SU-DHL-6 (cell line): ENCODE results near the gene PNMA8C.
"Not testable (repeated sequence)": the region's sequence is repeated elsewhere in the genome, so short reads cannot be mapped to it uniquely, and the experiment has no call there.

Experiments used
- H2AFZ ChIP-seq: fragments of 200-600 bp; sonication (generic); 2 replicates; pipeline ENCODE4 v1.6.1; 2014; ENCODE audit warnings: low read depth, mild to moderate bottlenecking, moderate library complexity, mixed read lengths, antibody characterized with exemption, low read length; ENCODE audit not compliant: severe bottlenecking
- H3F3A ChIP-seq: fragments of 200-600 bp; shearing (Covaris generic); 2 replicates; pipeline ENCODE4 v1.6.0; 2016; ENCODE audit warnings: antibody characterized with exemption, mild to moderate bottlenecking; ENCODE audit not compliant: insufficient read depth
- H3K27ac ChIP-seq: fragments of 200-600 bp; sonication (generic); 2 replicates; pipeline ENCODE4 v1.5.1; 2016; ENCODE audit warnings: low read depth, mild to moderate bottlenecking, low read length, moderate library complexity, mixed read lengths
- H3K27me3 ChIP-seq: fragments of 200-600 bp; sonication (generic), shearing (Covaris generic); 2 replicates; pipeline ENCODE4 v1.6.0; 2014; ENCODE audit warnings: mild to moderate bottlenecking, low read length
- H3K36me3 ChIP-seq: fragments of 200-600 bp; sonication (generic); 2 replicates; pipeline ENCODE4 v1.6.1; 2014; ENCODE audit warnings: mild to moderate bottlenecking, low read length, mixed read lengths
- H3K4me2 ChIP-seq: fragments of 300-600, 200-600 bp; shearing (Covaris generic), sonication (generic); 2 replicates; pipeline ENCODE4 v1.6.0; 2014; ENCODE audit warnings: low read length, low read depth, mild to moderate bottlenecking; ENCODE audit not compliant: poor library complexity, severe bottlenecking
- H3K4me3 ChIP-seq: fragments of 200-600 bp; sonication (generic); 2 replicates; pipeline ENCODE4 v1.5.1; 2014; ENCODE audit warnings: antibody characterized with exemption, low read length, mild to moderate bottlenecking, mixed read lengths; ENCODE audit not compliant: insufficient read depth, poor library complexity, severe bottlenecking
- H3K79me2 ChIP-seq: fragments of 200-600 bp; sonication (generic); 2 replicates; pipeline ENCODE4 v1.6.1; 2014; ENCODE audit warnings: mild to moderate bottlenecking, low read length, moderate library complexity; ENCODE audit not compliant: insufficient read depth
- H3K9ac ChIP-seq: fragments of 200-600 bp; sonication (generic); 2 replicates; pipeline ENCODE4 v1.7.0; 2014; ENCODE audit warnings: mild to moderate bottlenecking, low read length
- H3K9me2 ChIP-seq: fragments of 200-600 bp; sonication (generic); replicated peaks from 2 replicates; pipeline ENCODE4 v1.6.1; 2014; ENCODE audit warnings: low read length; ENCODE audit not compliant: insufficient read depth
- H3K9me3 ChIP-seq: fragments of 200-600 bp; sonication (generic); 2 replicates; pipeline ENCODE4 v1.6.1; 2014; ENCODE audit warnings: low read length, mixed read lengths; ENCODE audit not compliant: insufficient read depth
- H4K20me1 ChIP-seq: fragments of 200-600 bp; sonication (generic); 2 replicates; pipeline ENCODE4 v1.6.1; 2014; ENCODE audit warnings: low read depth, mild to moderate bottlenecking, antibody characterized with exemption, low read length, moderate library complexity, mixed read lengths
- CTCF ChIP-seq: fragments of 200-600 bp; sonication (generic); IDR thresholded peaks from one replicate; pipeline ENCODE4 v1.5.1; 2017; ENCODE audit warnings: antibody characterized with exemption, mild to moderate bottlenecking, low read length, moderate library complexity; ENCODE audit not compliant: insufficient read depth, poor library complexity, severe bottlenecking
- EZH2phosphoT487 ChIP-seq: fragments of 200-600 bp; sonication (generic), shearing (Covaris generic); conservative IDR thresholded peaks from 2 replicates; pipeline ENCODE4 v1.6.1; 2018; ENCODE audit warnings: mild to moderate bottlenecking, antibody characterized with exemption, low read length, moderate library complexity, mixed read lengths

Gene PNMA8C

GRCh38 chr19:46422344-46422743, 6.4 kb downstream of the PNMA8C start:
- Histone ChIP-seq H3K4me3 (no peak overlapping the region), H3K9me3 (no peaks in the 10 kb centered on the region)
- TF ChIP-seq CTCF (no peak), EZH2phosphoT487 (no peak)

GRCh38 chr19:46420056-46420455, 8.7 kb downstream of the PNMA8C start:
- no peak overlapping the region for H3K4me3 ChIP-seq
- no peak overlapping the region for H2AFZ ChIP-seq
- no peak overlapping the region for H3K4me2 ChIP-seq
- no peaks in the 10 kb centered on the region for H3K9me2 ChIP-seq
- H3K79me2 ChIP-seq = no peaks in the 10 kb centered on the region
- no peak for TF ChIP-seq CTCF
- TF ChIP-seq EZH2phosphoT487 = no peak
- H3K27ac ChIP-seq = no peak overlapping the region
- no peaks in the 10 kb centered on the region for H3F3A ChIP-seq
- no peaks in the 10 kb centered on the region for H3K27me3 ChIP-seq
- no peaks in the 10 kb centered on the region for H4K20me1 ChIP-seq
- H3K9me3 ChIP-seq = no peaks in the 10 kb centered on the region
- no peak overlapping the region for H3K9ac ChIP-seq
- H3K36me3 ChIP-seq = no peaks in the 10 kb centered on the region

More at GRCh38 chr19:46422344-46422743, 6.4 kb downstream of the PNMA8C start:
- no peaks in the 10 kb centered on the region for H3K9me2 ChIP-seq
- 0 out of 2 replicates have a peak, but pooled peaks cover 5% of the 10 kb centered on the region for H3F3A ChIP-seq
- H3K36me3 ChIP-seq = no peaks in the 10 kb centered on the region
- no peak overlapping the region for H3K9ac ChIP-seq
- no peak overlapping the region for H3K4me2 ChIP-seq
- H2AFZ ChIP-seq = no peak overlapping the region
- no peaks in the 10 kb centered on the region for H3K79me2 ChIP-seq
- H4K20me1 ChIP-seq = no peaks in the 10 kb centered on the region
- no peaks in the 10 kb centered on the region for H3K27me3 ChIP-seq
- no peak overlapping the region for H3K27ac ChIP-seq

GRCh38 chr19:46415804-46416709, 12.7 kb downstream of the PNMA8C start:
- H4K20me1 ChIP-seq, H3K27me3 ChIP-seq, H3K36me3 ChIP-seq, H3K79me2 ChIP-seq, H3K27ac ChIP-seq, H3K9me3 ChIP-seq, H3F3A ChIP-seq, H2AFZ ChIP-seq, H3K9me2 ChIP-seq, H3K4me3 ChIP-seq, H3K9ac ChIP-seq, H3K4me2 ChIP-seq: not testable (repeated sequence)

GRCh38 chr19:46414899-46415298, 13.8 kb downstream of the PNMA8C start:
- not testable (repeated sequence) for H3K9me3 ChIP-seq, H3K79me2 ChIP-seq, H2AFZ ChIP-seq, H3K4me2 ChIP-seq, H3K9ac ChIP-seq, H3F3A ChIP-seq, H3K36me3 ChIP-seq, H3K27ac ChIP-seq, H3K27me3 ChIP-seq, H4K20me1 ChIP-seq, H3K9me2 ChIP-seq, H3K4me3 ChIP-seq
